Cortex of kidney (tissue), 1 donor: ENCODE results near the gene IL3.

Experiments
- DNase-seq: peaks from one replicate; lab custom pipeline; 2025; lab: John Stamatoyannopoulos, UW

Gene IL3

DNA sequence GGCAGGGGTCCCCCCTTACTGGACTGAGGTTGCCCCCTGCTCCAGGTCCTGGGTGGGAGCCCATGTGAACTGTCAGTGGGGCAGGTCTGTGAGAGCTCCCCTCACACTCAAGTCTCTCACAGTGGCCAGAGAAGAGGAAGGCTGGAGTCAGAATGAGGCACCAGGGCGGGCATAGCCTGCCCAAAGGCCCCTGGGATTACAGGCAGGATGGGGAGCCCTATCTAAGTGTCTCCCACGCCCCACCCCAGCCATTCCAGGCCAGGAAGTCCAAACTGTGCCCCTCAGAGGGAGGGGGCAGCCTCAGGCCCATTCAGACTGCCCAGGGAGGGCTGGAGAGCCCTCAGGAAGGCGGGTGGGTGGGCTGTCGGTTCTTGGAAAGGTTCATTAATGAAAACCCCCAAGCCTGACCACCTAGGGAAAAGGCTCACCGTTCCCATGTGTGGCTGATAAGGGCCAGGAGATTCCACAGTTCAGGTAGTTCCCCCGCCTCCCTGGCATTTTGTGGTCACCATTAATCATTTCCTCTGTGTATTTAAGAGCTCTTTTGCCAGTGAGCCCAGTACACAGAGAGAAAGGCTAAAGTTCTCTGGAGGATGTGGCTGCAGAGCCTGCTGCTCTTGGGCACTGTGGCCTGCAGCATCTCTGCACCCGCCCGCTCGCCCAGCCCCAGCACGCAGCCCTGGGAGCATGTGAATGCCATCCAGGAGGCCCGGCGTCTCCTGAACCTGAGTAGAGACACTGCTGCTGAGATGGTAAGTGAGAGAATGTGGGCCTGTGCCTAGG lies 13.0 kb downstream of the IL3 start, which contains the start of gene CSF2:
Gene CSF2 (plus strand): TSS at position 559 of the 783 bp plus-strand sequence. CDS start 35 bp downstream, at position 594.
- no peak for DNase-seq

DNA sequence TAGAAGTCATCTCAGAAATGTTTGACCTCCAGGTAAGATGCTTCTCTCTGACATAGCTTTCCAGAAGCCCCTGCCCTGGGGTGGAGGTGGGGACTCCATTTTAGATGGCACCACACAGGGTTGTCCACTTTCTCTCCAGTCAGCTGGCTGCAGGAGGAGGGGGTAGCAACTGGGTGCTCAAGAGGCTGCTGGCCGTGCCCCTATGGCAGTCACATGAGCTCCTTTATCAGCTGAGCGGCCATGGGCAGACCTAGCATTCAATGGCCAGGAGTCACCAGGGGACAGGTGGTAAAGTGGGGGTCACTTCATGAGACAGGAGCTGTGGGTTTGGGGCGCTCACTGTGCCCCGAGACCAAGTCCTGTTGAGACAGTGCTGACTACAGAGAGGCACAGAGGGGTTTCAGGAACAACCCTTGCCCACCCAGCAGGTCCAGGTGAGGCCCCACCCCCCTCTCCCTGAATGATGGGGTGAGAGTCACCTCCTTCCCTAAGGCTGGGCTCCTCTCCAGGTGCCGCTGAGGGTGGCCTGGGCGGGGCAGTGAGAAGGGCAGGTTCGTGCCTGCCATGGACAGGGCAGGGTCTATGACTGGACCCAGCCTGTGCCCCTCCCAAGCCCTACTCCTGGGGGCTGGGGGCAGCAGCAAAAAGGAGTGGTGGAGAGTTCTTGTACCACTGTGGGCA lies 13.8 kb downstream of the IL3 start:
- no peak for DNase-seq

DNA sequence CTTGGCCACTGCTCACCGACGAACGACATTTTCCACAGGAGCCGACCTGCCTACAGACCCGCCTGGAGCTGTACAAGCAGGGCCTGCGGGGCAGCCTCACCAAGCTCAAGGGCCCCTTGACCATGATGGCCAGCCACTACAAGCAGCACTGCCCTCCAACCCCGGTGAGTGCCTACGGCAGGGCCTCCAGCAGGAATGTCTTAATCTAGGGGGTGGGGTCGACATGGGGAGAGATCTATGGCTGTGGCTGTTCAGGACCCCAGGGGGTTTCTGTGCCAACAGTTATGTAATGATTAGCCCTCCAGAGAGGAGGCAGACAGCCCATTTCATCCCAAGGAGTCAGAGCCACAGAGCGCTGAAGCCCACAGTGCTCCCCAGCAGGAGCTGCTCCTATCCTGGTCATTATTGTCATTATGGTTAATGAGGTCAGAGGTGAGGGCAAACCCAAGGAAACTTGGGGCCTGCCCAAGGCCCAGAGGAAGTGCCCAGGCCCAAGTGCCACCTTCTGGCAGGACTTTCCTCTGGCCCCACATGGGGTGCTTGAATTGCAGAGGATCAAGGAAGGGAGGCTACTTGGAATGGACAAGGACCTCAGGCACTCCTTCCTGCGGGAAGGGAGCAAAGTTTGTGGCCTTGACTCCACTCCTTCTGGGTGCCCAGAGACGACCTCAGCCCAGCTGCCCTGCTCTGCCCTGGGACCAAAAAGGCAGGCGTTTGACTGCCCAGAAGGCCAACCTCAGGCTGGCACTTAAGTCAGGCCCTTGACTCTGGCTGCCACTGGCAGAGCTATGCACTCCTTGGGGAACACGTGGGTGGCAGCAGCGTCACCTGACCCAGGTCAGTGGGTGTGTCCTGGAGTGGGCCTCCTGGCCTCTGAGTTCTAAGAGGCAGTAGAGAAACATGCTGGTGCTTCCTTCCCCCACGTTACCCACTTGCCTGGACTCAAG lies 14.6 kb downstream of the IL3 start:
- no peak for DNase-seq

DNA sequence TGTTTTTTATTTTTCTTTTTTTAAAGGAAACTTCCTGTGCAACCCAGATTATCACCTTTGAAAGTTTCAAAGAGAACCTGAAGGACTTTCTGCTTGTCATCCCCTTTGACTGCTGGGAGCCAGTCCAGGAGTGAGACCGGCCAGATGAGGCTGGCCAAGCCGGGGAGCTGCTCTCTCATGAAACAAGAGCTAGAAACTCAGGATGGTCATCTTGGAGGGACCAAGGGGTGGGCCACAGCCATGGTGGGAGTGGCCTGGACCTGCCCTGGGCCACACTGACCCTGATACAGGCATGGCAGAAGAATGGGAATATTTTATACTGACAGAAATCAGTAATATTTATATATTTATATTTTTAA lies 15.2 kb downstream of the IL3 start:
- DNase-seq: no peak

DNA sequence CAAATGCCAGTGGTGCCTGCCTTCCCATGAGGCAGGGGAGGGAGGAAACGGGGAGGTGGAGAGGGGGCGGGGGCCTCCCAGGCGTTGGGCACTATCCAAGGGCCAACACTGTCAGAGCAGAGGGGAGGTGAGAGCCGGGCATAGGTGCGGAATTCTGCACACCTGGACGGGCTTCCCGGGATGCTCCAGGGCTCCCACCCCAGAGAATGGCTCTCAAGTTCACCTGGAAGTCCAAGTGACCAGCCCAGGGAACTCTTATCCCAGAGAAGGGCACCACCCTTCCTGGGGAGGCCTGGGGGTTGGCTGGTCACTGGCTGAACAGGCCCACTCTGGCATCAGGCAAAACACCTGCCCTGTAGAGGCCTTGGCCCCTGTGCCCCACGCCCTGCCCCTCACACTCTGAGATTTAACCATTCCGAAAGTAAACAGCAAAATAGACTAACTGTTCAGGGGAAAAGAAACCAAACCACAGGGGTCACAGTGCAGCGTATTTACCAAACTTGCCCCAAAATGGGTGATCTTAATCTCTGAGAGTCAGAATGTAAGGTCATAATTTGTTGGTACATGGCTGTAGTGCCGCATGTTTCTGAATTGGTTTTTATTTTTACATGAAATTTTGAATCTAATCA lies 15.9 kb downstream of the IL3 start:
- DNase-seq: no peak

DNA sequence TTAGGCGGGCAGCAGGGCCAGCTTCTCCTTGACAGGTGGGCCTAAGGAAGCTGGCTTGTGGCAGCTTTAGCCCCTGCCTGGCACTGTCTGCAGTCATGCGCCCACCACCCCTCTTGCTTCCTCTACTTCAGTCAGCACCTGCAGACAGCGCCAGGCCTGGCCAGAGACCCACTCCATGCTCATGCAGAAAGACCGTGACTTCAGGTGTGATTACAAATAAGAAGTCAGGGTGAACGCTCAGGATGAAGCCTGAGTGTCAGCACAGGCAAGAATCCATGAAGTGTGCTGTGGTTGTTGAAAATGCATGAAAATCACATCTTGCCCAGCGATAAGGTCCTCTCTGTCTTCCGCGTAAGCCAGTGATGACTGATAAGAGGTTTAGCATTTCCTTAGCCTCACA lies 16.5 kb downstream of the IL3 start:
- DNase-seq: no peak

DNA sequence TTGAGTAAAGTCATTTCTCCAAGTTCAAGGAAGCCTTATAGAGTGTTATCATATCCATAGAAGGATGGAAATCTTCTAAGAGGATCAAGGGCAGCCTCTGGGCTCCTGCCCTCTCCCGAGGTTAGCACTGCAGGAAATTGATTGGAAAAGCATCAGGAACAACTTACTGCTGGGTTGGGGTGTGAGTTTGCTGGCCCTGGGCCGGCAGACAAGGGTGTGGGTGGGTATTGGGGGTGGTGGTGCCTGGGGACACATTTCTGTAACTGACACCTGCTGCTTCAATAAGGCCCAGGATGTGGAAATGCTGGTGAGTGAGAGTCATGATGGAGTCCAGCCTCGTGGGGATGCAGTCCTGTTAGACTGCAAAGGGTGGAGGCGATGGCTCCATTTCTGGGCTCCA lies 18.6 kb downstream of the IL3 start:
- DNase-seq: no peak

DNA sequence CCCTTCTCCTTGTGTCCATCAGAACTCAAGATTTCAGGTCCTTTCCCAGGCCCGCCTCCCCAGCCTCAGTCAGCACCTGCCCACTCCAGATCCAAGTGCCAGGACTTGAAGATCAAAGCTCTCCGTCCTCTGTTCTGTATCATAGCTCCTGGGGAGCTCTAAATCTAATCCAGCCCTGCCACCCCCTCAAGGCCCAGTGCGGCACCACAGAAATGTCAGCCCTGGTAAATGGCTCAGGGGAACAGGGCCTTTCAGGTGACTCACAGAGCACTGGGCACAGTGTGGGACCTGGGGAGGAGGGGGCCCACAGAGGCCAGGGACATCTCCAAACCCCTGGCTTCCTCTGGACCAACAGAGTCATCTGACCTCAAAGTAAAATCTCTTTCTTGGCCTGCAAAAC lies 19.2 kb downstream of the IL3 start:
- no peak for DNase-seq

DNA sequence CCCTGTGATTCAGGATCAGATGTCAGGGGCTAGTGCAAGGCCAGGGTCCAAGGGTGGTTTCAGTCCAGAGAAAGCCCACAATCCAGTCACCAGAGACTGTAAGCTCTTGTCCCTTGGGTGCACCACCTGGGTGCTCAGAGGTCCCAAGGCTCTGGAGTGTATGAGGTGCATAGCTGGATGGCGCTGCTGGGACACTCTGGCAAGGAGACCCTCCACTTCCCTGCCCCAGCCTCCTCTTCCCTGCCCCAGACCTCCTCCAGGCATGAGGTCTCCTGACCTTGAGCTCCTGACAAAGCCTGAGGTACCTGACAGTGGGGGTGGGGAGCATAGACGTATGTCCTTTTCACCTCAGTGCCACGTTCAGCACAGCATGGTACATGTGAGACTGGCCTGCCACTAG lies 20.1 kb downstream of the IL3 start:
- DNase-seq: no peak

DNA sequence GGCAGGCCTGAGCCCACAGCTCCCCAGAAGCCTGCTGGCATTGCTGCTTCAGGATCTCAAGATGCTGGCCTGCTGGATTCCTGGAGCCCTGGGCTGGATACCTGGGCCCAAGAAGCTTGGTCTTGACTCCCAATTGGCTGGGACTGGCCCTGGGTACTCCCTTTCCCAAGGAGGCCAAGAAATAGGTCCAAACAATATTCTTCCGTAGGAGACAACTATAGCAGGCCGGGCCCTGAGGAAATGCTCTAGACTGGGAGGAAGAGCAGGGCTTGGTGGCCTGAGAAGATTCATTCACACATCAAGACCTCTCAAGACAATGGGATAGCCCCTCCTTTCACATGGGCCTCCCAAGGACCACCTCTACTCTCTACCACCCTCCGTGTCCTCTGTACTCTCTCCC lies 21.0 kb downstream of the IL3 start:
- DNase-seq: no peak

DNA sequence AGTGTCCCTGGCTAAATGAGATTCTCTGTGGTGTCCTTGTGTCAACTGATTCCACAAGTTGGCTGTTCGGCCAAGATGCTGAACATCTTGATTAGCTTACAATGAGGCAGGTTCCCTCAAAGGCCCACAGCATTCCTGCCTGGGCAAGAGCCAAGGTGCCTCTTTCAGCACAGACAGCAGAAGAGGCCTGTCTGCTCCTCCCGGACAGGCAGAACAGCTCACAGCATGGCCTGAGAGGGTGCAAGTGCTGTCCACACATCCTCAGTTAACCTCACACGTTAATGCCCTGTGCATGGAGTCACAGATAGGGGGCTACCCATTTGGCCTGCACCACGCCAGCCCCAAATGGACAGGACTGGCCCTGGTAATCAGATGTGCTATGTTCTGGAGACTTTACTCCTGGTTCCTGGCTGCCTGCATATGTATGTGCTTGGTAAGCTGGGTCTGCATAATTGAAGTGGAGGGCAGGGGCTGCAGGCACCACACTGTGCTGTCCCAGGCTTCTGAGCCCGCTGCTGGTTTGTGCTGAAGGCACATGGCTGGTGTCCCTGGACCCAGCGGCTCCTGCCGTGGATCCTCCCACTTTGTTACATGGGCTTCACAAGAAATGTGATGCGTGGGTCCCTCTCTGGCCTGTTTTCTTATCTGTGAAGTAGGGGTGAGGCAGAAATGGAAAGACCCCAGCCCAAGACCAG lies 22.0 kb downstream of the IL3 start:
- no peak for DNase-seq

DNA sequence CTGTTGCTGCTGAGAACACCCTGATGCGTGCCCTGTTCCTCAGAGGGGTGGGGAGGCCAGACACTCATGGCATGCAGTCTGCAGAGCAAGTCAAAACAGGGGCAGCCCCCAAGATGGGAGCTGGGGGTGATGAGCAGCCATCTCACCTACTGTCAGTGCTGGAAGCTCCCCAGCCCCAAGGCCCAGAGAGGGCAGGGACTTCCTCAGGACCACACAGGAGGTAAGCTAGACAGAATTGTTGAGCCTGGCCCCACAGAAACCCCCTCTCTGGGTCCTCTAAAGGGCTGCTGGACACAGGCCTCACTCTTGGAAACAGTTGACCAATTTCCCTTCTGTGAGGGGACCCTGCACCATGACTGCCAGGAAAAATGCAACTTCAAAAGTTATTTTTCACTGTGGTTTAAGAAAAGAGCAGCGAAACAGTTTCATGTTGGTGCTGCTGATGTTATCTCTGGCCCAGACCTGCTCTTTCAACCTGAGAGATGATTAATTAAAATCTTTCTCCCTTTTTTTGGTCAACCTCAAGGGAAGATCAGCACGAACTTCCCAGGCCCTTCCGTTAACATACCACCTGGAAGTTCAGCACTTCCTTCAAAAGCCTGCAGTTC lies 22.7 kb downstream of the IL3 start:
- DNase-seq: no peak

DNA sequence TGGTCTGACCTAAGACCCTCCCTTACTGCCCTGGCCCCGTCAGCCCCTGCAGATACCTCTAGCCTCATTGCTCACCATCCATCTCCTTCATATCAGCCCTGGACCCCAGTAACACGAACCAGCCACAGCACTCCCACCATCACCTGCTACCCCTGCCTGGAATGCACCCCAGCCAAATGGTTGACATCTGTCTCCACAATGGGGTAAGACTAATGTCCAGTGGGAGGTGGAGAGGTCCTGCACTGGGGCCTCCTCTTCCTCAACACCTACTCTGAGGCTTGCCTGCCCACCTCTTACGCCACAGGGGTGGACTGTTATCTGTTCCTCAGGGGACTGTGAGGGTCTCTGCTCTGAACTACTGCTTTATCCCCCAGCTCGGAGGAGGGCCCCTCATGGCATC lies 25.2 kb downstream of the IL3 start:
- no peak for DNase-seq

DNA sequence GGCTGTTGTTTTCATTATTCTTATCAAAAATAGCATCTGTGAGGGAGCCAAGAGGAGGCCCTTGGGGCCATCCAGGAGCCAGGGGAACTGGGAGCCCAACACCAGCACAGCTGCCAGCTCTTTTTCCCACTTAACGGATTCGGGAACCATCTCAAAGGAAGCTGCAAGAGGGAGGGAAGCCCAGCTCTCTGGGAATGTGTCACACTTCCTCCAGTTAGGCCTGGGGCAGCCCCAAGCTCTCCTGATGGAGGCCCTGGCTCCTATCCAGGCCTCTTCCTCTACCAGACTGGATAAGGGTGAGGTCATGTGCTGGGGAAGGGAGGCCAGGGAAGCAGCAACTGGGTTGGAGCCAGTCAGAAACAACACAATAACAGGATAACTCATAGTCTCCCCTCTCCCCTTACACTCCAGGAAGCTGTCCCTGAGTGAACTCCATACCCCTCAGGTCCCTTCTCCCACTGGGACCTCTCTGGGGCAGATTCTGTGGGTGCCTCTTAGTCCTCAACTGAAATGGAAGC lies 25.9 kb downstream of the IL3 start:
- DNase-seq: no peak

DNA sequence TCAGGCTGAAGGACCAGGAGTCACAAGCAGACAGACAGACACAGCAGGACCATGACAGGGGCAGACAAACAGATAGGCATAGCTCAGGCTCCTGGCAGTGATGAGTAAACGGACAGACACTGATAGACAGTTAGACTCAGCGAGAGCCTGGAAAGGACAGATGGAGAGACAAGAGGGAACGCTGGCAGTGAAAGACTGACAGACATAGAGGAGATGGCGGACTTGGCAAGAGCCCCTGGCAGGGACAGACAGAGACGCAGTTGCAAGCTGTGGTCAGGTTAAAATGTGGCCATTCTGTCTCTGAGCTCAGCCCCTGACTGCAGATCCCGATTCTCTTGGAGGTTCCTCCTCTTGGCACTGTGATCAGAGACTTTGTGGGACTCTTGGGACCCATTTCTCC lies 26.7 kb downstream of the IL3 start:
- DNase-seq: no peak

DNA sequence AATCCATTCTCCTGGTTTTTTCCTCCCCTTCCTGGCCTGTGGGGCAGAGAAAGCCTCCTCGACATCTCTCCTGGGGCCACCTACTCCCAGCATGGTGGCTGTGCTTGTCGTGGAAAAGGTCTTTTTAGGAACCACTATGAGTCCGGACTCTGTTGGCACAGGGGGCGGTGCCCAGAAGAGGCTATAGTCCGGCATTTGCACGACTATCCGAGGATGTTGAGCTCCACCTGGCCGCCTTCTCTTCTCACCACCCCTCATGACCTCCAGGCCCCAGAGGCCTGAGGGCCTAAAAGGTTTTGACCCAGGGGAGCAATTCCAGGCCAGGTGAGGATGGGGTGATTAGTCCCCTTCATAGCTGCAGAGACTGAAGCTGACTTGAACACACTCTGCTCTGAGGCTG lies 27.2 kb downstream of the IL3 start:
- no peak for DNase-seq

DNA sequence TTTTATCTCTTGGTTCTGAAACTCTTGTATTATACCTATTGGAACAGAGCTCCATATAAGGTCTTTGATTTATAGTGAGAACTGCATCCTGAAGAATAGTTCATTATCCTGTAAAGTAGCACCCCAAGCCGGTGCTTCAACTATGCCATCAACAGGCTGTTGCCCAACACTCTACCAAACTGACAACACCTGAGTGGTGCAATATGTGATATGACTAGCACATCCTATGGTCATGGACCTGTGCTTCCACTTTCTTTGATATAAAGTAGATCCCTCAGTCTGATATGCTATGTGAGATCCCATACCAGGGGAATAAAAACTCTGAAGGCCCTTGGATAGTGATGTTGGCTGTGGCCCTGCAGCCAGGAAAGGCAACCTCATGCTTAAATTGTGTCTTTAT lies 28.9 kb downstream of the IL3 start:
- no peak for DNase-seq

DNA sequence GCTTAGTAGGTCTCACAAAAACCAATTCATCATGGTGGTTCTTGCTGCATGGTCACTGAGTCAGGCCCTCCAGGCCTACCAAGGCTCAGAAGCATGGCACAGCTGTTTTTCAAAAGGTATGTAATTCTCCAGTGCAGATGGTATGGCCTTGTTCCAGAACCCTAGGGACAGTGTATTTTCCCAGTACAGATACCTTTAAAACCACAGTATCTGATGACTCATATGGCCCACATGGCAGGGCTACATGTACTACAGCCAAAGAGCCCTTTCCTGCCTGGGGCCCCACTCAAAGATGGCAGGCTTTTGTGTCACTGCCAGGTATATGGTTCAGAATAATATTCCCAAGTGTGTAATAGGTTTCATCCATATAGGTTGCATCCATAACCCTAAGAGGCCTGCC lies 29.7 kb downstream of the IL3 start:
- no peak for DNase-seq

DNA sequence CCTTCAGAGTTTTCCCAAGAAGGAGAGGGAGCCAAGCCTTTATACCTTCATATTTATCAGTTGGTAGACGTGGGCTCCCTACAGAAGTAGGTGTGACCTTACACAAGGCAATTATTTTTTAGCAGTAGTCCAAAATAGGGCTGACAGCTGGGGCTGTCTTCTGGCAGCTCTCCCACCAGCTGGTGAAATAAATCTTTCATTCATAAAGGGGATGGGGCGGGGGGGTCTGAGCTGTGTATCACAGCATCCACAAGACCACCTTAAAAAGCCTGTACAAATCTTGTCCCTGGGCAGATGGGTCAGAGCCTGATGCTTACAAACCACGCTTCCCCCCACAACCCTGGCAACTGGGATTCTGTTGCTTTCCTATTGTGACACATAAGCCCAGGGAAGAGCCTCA lies 32.8 kb downstream of the IL3 start:
- DNase-seq: no peak

DNA sequence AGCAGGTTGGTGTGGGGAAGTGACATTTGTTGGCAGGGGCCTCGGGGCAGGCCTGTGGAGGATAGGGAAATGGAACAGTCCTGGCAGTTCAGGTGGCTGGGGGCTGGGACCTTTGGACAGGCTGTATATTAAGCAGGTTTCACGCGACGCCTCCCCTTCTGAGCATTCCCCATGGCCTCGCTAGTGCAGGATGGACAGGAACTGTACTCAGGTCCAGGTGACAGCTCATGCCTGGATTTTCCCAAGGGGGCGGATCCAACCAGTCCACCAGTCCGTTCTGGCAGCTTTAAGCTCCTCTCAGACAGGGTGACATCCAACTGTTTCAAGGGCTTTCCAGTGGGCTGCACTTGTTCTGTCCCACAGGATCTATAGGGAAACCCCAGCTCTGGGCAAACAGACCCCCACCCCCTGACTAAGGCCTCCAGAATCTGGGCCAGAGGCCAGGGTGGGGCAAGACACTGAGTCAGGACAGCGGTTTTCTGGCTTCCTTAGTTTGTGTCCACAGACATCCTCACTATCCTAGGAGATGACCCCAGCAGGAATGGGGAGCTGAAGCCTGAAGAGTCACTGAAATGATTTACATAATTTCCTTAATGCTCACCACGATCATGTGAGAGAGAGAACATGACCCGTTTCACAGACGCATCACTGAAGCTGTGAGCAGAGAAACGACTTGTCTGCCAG lies 34.1 kb downstream of the IL3 start:
- no peak for DNase-seq

DNA sequence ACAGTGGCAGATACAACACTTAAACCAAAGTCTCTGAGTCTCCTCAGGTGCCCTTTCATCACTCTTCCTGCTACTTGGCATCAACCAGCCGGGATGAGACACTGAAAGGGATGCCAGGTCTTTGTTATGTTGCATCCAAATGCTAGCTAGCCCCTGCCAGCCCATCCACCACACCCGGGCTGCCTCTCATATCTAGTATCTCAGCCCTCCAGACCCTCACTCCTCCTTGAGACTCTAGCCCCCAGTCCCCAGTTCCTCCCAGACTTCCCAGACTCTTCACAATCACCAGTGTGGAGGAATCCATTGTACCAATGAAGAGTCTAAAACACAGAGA lies 34.6 kb downstream of the IL3 start:
- no peak for DNase-seq
